WTC11 (cell line): ENCODE data around the gene PPP1R3F. TPM values are rescaled to one million over a fixed set of nuclear protein-coding genes. Genes with fewer than 3 reads are reported as not detected.

Experiments
- ATAC-seq: fragments of 200-7000 bp; cut with Tn5 transposase; 2 replicates; pipeline ENCODE4 v1.10.0; 2021; ENCODE audit warnings: mild to moderate bottlenecking, moderate library complexity
- CTCF ChIA-PET: fragments of 300-600 bp; sonication (Branson Sonifier 250); formaldehyde crosslinking; loops from one replicate; lab custom pipeline; 2021; ENCODE audit warnings: antibody characterized with exemption; lab: Charles Lee
- POLR2A ChIA-PET: fragments of 350-600 bp; sonication (Branson Sonifier 250); formaldehyde crosslinking; loops from one replicate; lab custom pipeline; 2021; ENCODE audit warnings: antibody characterized with exemption; lab: Charles Lee
- DNase-seq: peaks from one replicate; pipeline ENCODE4 v3.0.0; 2021; ENCODE audit warnings: low spot score
- H3K27ac Mint-ChIP-seq: 2 replicates; pipeline ENCODE4 v1.8.0; 2021; ENCODE audit warnings: mixed read lengths
- H3K27me3 Mint-ChIP-seq: 2 replicates; pipeline ENCODE4 v1.8.0; 2021; ENCODE audit warnings: low read depth, mild to moderate bottlenecking, moderate library complexity, mixed read lengths
- H3K36me3 Mint-ChIP-seq: 2 replicates; pipeline ENCODE4 v1.8.0; 2021; ENCODE audit warnings: mixed read lengths
- H3K4me1 Mint-ChIP-seq: 2 replicates; pipeline ENCODE4 v1.8.0; 2022; ENCODE audit warnings: mixed read lengths
- H3K4me3 Mint-ChIP-seq: 2 replicates; pipeline ENCODE4 v1.8.0; 2021; ENCODE audit warnings: mild to moderate bottlenecking, moderate library complexity, mixed read lengths
- H3K9me3 Mint-ChIP-seq: 2 replicates; pipeline ENCODE4 v1.8.0; 2021; ENCODE audit warnings: mixed read lengths
- ATF1 ChIP-seq: sonication (generic); formaldehyde crosslinking; IDR thresholded peaks from 2 replicates; pipeline ENCODE4 v1.8.1; 2023; ENCODE audit warnings: mild to moderate bottlenecking, moderate library complexity, missing genetic modification reagents
- CREB1 ChIP-seq: sonication (generic); formaldehyde crosslinking; IDR thresholded peaks from 2 replicates; pipeline ENCODE4 v1.8.0; 2023; ENCODE audit warnings: mild to moderate bottlenecking, missing genetic modification reagents
- FOXK1 ChIP-seq: sonication (generic); formaldehyde crosslinking; IDR thresholded peaks from 2 replicates; pipeline ENCODE4 v1.8.0; 2022; ENCODE audit warnings: mild to moderate bottlenecking, moderate library complexity, missing genetic modification reagents
- FOXP1 ChIP-seq: sonication (generic); formaldehyde crosslinking; IDR thresholded peaks from 2 replicates; pipeline ENCODE4 v1.8.0; 2022; ENCODE audit warnings: missing genetic modification reagents, mild to moderate bottlenecking, moderate library complexity, borderline replicate concordance
- GRHL2 ChIP-seq: fragments of 250-450 bp; sonication (Bioruptor Pico); IDR thresholded peaks from 2 replicates; pipeline ENCODE4 v1.8.0; 2022; ENCODE audit warnings: mild to moderate bottlenecking, moderate library complexity; ENCODE audit not compliant: insufficient replicate concordance, severe bottlenecking
- NFATC4 ChIP-seq: fragments of 250-450 bp; sonication (Bioruptor Pico); IDR thresholded peaks from 2 replicates; pipeline ENCODE4 v1.9.0; 2021; ENCODE audit warnings: mild to moderate bottlenecking
- NFYB ChIP-seq: sonication (generic); formaldehyde crosslinking; conservative IDR thresholded peaks from 2 replicates; pipeline ENCODE4 v1.8.0; 2022; ENCODE audit warnings: low read depth, missing genetic modification reagents
- OVOL2 ChIP-seq: fragments of 250-450 bp; sonication (Bioruptor Pico); IDR thresholded peaks from 2 replicates; pipeline ENCODE4 v1.9.0; 2021; ENCODE audit warnings: mild to moderate bottlenecking, borderline replicate concordance
- PRRX2 ChIP-seq: fragments of 250-450 bp; sonication (Bioruptor Pico); IDR thresholded peaks from 2 replicates; pipeline ENCODE4 v1.8.0; 2021; ENCODE audit warnings: mild to moderate bottlenecking
- SOX15 ChIP-seq: fragments of 250-450 bp; sonication (Bioruptor Pico); IDR thresholded peaks from 2 replicates; pipeline ENCODE4 v1.9.0; 2021; ENCODE audit warnings: mild to moderate bottlenecking
- SP1 ChIP-seq: sonication (generic); formaldehyde crosslinking; conservative IDR thresholded peaks from 2 replicates; pipeline ENCODE4 v1.8.1; 2022; ENCODE audit warnings: missing genetic modification reagents
- TEAD1 ChIP-seq: sonication (generic); formaldehyde crosslinking; IDR thresholded peaks from 2 replicates; pipeline ENCODE4 v1.8.0; 2022; ENCODE audit warnings: mild to moderate bottlenecking, missing genetic modification reagents
- ZNF219 ChIP-seq: sonication (generic); formaldehyde crosslinking; IDR thresholded peaks from 2 replicates; pipeline ENCODE4 v1.8.0; 2023; ENCODE audit warnings: missing genetic modification reagents, mild to moderate bottlenecking, borderline replicate concordance
- ZNF396 ChIP-seq: fragments of 250-450 bp; sonication (Bioruptor Pico); IDR thresholded peaks from 2 replicates; pipeline ENCODE4 v1.8.0; 2021; ENCODE audit warnings: mild to moderate bottlenecking, moderate library complexity, borderline replicate concordance
- ZNF416 ChIP-seq: fragments of 250-450 bp; sonication (Bioruptor Pico); IDR thresholded peaks from 2 replicates; pipeline ENCODE4 v1.9.0; 2021; ENCODE audit warnings: mild to moderate bottlenecking, inconsistent platforms
- total RNA-seq: library from RNA; stranded (reverse); gene quantifications from 3 replicates; pipeline ENCODE4 v1.2.3, GENCODE V29; 2021
- TF ChIP-seq, protein P1 (sequence below): sonication (generic); formaldehyde crosslinking; IDR thresholded peaks from 2 replicates; pipeline ENCODE4 v1.8.0; 2023; ENCODE audit warnings: missing genetic modification reagents
- TF ChIP-seq, protein P2 (sequence below): fragments of 200-600 bp; IDR thresholded peaks from 2 replicates; pipeline ENCODE4 v1.8.0; 2022; ENCODE audit warnings: antibody characterized with exemption
- TF ChIP-seq, protein P3 (sequence below): fragments of 250-450 bp; sonication (Bioruptor Pico); conservative IDR thresholded peaks from 2 replicates; pipeline ENCODE4 v1.9.0; 2021; ENCODE audit warnings: mild to moderate bottlenecking
- TF ChIP-seq, protein P4 (sequence below): sonication (generic); formaldehyde crosslinking; IDR thresholded peaks from 2 replicates; pipeline ENCODE4 v1.8.1; 2023; ENCODE audit warnings: mild to moderate bottlenecking, missing genetic modification reagents, moderate library complexity
- TF ChIP-seq, protein P5 (sequence below): fragments of 250-450 bp; sonication (Bioruptor Pico); IDR thresholded peaks from 2 replicates; pipeline ENCODE4 v1.9.0; 2021; ENCODE audit warnings: mild to moderate bottlenecking
- TF ChIP-seq, protein P6 (sequence below): fragments of 250-450 bp; sonication (Bioruptor Pico); IDR thresholded peaks from 2 replicates; pipeline ENCODE4 v1.9.0; 2021; ENCODE audit warnings: mild to moderate bottlenecking, borderline replicate concordance
- TF ChIP-seq, protein P7 (sequence below): sonication (generic); formaldehyde crosslinking; IDR thresholded peaks from 2 replicates; pipeline ENCODE4 v1.8.1; 2023; ENCODE audit warnings: mild to moderate bottlenecking, missing genetic modification reagents, moderate library complexity

The PPP1R3F gene
- total RNA-seq, 1 experiment from 2014 or later: 7.0 TPM

DNA sequence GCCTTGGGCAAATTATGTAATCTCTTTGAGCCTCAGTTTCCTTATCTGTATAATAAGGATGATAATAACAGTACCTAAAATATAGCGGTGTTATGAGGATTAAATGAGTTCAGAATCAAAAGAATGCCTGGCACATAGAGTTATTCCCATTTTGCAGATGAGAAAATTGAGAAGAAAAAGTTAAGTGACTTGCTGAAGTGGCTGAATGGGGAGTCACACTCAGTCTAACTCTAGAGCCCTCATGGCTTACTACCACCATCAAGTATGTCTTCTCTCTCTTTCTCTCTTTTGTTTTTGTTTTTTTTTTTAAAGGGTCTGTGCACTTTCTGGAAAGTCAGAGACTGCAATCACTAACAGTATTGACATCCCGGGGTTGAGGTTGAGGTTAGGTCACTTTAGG lies 37.1 kb upstream of the PPP1R3F start:
- Mint-ChIP-seq H3K4me3 (no peak overlapping the region), H3K27me3 (peaks cover 2% of the 10 kb centered on the region), H3K4me1 (peaks cover 10% of the 10 kb centered on the region)
- ATAC-seq (no peak), DNase-seq (no peak)
- ChIA-PET POLR2A (no interaction called here), CTCF (no interaction called here)
- no peak for TF ChIP-seq ZNF396
- TF ChIP-seq, protein P1, sequence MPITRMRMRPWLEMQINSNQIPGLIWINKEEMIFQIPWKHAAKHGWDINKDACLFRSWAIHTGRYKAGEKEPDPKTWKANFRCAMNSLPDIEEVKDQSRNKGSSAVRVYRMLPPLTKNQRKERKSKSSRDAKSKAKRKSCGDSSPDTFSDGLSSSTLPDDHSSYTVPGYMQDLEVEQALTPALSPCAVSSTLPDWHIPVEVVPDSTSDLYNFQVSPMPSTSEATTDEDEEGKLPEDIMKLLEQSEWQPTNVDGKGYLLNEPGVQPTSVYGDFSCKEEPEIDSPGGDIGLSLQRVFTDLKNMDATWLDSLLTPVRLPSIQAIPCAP (CRISPR knock-in tag): no peak
- TF ChIP-seq ZNF219: no peak
- TF ChIP-seq PRRX2: no peak
- TF ChIP-seq TEAD1: no peak
- TF ChIP-seq, all 79 proteins: peak for 0
- H3K27ac Mint-ChIP-seq: no peak overlapping the region
- no peaks in the 10 kb centered on the region for H3K36me3 Mint-ChIP-seq
- no peaks in the 10 kb centered on the region for H3K9me3 Mint-ChIP-seq

DNA sequence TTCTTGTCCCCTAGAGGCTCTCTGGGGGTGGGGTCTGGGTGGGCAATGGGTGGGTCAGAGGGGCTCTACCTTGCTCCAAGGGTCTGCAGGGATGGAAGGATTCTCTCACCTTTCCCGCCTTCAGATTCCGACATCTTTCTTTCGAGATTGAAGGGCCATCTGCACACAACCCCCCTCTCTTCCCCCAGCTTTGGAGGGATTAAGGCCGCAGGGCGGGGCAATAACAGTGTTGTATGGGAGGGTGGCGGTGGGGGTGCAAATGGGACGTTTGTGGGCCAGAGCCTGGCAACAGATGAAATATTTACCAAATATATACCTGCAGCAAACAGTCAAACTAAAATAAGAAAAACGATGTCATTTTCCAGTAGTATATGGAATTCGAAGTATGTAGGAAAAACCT lies 36.4 kb upstream of the PPP1R3F start, which contains the start of gene CACNA1F:
TSS of gene CACNA1F (minus strand) at position 165 of the 400 bp plus-strand sequence. CDS start at position 134, 31 bp downstream.
- Mint-ChIP-seq H3K4me1 (peaks cover 10% of the 10 kb centered on the region), H3K27ac (no peak within 1 kb of the TSS), H3K36me3 (no peaks in the 10 kb centered on the region), H3K4me3 (no peak within 1 kb of the TSS), H3K27me3 (no peaks in the 10 kb centered on the region; the same call in 1 of the 2 replicates), H3K9me3 (no peaks in the 10 kb centered on the region)
- ChIA-PET CTCF (interaction anchor here (0.9 kb wide), 1 partner anchor 78 kb away, joined by 3 read pairs; no protein-coding TSS in a partner anchor), POLR2A (no interaction called here)
- DNase-seq (no peak), ATAC-seq (no peak)
- no peak for TF ChIP-seq ZNF416 (CRISPR knock-in tag)
- no peak for TF ChIP-seq NFYB (CRISPR knock-in tag)
- no peak for TF ChIP-seq SOX15
- TF ChIP-seq, protein P1 (CRISPR knock-in tag): no peak
- TF ChIP-seq FOXK1 (CRISPR knock-in tag): no peak
- TF ChIP-seq SP1 (CRISPR knock-in tag): no peak
- TF ChIP-seq, protein P2, sequence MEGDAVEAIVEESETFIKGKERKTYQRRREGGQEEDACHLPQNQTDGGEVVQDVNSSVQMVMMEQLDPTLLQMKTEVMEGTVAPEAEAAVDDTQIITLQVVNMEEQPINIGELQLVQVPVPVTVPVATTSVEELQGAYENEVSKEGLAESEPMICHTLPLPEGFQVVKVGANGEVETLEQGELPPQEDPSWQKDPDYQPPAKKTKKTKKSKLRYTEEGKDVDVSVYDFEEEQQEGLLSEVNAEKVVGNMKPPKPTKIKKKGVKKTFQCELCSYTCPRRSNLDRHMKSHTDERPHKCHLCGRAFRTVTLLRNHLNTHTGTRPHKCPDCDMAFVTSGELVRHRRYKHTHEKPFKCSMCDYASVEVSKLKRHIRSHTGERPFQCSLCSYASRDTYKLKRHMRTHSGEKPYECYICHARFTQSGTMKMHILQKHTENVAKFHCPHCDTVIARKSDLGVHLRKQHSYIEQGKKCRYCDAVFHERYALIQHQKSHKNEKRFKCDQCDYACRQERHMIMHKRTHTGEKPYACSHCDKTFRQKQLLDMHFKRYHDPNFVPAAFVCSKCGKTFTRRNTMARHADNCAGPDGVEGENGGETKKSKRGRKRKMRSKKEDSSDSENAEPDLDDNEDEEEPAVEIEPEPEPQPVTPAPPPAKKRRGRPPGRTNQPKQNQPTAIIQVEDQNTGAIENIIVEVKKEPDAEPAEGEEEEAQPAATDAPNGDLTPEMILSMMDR: no peak
- TF ChIP-seq, protein P3, sequence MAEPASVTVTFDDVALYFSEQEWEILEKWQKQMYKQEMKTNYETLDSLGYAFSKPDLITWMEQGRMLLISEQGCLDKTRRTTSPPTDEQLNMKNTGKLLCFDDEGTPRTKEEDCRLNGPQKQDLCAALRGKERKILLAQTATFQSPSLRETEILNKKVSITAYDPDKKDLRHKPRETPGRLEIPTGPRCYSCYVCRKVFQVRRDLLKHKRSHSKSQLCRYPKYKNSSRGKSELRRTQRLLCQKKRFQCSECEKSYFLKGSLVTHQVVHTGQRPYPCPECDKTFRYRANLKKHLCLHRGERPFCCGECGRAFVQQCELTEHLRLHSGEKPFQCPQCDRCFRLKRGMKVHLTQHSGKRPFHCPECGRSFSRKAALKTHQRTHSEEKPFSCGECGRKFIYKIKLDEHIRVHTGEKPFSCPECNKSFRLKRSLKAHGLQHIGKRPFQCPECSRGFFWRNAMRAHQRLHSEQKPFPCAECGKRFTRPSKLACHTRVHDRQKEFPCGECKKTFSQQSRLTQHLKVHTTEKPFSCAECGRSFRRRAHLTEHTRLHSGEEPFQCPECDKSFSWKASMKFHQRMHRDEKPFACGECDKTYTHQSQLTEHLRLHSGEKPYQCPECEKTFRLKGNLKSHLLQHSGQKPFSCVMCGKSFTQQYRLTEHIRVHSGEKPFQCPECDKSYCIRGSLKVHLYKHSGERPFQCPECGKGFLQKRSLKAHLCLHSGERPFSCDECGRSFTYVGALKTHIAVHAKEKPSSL (CRISPR knock-in tag): no peak
- TF ChIP-seq, protein P4, sequence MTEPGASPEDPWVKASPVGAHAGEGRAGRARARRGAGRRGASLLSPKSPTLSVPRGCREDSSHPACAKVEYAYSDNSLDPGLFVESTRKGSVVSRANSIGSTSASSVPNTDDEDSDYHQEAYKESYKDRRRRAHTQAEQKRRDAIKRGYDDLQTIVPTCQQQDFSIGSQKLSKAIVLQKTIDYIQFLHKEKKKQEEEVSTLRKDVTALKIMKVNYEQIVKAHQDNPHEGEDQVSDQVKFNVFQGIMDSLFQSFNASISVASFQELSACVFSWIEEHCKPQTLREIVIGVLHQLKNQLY: no peak
- no peak for TF ChIP-seq ATF1 (CRISPR knock-in tag)
- TF ChIP-seq NFATC4: no peak
- TF ChIP-seq, protein P5, sequence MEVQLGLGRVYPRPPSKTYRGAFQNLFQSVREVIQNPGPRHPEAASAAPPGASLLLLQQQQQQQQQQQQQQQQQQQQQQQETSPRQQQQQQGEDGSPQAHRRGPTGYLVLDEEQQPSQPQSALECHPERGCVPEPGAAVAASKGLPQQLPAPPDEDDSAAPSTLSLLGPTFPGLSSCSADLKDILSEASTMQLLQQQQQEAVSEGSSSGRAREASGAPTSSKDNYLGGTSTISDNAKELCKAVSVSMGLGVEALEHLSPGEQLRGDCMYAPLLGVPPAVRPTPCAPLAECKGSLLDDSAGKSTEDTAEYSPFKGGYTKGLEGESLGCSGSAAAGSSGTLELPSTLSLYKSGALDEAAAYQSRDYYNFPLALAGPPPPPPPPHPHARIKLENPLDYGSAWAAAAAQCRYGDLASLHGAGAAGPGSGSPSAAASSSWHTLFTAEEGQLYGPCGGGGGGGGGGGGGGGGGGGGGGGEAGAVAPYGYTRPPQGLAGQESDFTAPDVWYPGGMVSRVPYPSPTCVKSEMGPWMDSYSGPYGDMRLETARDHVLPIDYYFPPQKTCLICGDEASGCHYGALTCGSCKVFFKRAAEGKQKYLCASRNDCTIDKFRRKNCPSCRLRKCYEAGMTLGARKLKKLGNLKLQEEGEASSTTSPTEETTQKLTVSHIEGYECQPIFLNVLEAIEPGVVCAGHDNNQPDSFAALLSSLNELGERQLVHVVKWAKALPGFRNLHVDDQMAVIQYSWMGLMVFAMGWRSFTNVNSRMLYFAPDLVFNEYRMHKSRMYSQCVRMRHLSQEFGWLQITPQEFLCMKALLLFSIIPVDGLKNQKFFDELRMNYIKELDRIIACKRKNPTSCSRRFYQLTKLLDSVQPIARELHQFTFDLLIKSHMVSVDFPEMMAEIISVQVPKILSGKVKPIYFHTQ (CRISPR knock-in tag): no peak
- TF ChIP-seq, protein P6, sequence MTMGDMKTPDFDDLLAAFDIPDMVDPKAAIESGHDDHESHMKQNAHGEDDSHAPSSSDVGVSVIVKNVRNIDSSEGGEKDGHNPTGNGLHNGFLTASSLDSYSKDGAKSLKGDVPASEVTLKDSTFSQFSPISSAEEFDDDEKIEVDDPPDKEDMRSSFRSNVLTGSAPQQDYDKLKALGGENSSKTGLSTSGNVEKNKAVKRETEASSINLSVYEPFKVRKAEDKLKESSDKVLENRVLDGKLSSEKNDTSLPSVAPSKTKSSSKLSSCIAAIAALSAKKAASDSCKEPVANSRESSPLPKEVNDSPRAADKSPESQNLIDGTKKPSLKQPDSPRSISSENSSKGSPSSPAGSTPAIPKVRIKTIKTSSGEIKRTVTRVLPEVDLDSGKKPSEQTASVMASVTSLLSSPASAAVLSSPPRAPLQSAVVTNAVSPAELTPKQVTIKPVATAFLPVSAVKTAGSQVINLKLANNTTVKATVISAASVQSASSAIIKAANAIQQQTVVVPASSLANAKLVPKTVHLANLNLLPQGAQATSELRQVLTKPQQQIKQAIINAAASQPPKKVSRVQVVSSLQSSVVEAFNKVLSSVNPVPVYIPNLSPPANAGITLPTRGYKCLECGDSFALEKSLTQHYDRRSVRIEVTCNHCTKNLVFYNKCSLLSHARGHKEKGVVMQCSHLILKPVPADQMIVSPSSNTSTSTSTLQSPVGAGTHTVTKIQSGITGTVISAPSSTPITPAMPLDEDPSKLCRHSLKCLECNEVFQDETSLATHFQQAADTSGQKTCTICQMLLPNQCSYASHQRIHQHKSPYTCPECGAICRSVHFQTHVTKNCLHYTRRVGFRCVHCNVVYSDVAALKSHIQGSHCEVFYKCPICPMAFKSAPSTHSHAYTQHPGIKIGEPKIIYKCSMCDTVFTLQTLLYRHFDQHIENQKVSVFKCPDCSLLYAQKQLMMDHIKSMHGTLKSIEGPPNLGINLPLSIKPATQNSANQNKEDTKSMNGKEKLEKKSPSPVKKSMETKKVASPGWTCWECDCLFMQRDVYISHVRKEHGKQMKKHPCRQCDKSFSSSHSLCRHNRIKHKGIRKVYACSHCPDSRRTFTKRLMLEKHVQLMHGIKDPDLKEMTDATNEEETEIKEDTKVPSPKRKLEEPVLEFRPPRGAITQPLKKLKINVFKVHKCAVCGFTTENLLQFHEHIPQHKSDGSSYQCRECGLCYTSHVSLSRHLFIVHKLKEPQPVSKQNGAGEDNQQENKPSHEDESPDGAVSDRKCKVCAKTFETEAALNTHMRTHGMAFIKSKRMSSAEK (CRISPR knock-in tag): no peak
- TF ChIP-seq, protein P7, sequence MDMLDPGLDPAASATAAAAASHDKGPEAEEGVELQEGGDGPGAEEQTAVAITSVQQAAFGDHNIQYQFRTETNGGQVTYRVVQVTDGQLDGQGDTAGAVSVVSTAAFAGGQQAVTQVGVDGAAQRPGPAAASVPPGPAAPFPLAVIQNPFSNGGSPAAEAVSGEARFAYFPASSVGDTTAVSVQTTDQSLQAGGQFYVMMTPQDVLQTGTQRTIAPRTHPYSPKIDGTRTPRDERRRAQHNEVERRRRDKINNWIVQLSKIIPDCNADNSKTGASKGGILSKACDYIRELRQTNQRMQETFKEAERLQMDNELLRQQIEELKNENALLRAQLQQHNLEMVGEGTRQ (CRISPR knock-in tag): no peak
- TF ChIP-seq FOXP1 (CRISPR knock-in tag): no peak
- TF ChIP-seq OVOL2 (CRISPR knock-in tag): no peak
- no peak for TF ChIP-seq CREB1 (CRISPR knock-in tag)
- TF ChIP-seq GRHL2 (CRISPR knock-in tag): no peak
